ENCODE data around the gene COA3.

- TF ChIP-seq POLR2A (IDR thresholded peaks at IDR 0.05; ENCODE audit: low read depth, low read length): no peak
- no peak for TF ChIP-seq POLR2AphosphoS5 (IDR thresholded peaks at IDR 0.05; ENCODE audit: low read depth, low read length)
- TF ChIP-seq TAF1 (IDR thresholded peaks at IDR 0.05; ENCODE audit: low read depth, low read length): no peak
- no peak for TF ChIP-seq PAX5 (IDR thresholded peaks at IDR 0.05; ENCODE audit: insufficient read depth, low read length, severe bottlenecking)
Observed at GRCh38 chr17:42784409-42784808, 14.1 kb downstream of the COA3 start.

All from GM12891 (cell line).